CD4-positive, alpha-beta T cell treated with Interleukin-21 for 1 hour (primary cell): Measurements from ENCODE around the gene CEACAM19.
"Not testable (repeated sequence)": the region's sequence is repeated elsewhere in the genome, so short reads cannot be mapped to it uniquely, and the experiment has no call there.

Experiments used
- DNase-seq: peaks from one replicate; pipeline ENCODE4 v3.0.0-alpha.2; 2020

Gene CEACAM19

DNA sequence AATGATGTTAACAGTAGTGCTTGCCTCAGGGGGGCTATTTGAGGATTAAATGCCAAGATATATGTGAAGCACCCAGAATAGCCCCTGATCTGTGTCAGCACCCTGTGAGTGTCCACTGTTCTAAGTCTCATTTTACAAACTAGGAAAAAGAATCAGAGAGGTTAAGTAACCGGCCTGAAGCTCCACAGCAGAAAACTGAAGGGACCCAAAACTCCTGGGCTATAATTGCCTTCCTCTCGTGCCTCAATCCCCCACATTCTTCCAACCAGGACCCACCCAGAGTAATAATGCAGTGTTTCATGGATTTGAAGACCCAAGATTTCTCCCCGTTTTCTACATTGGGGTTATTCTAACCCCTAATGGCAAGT is 25.2 kb upstream of the CEACAM19 start:
- DNase-seq, result no peak

- DNase-seq, result no peak
Measured at GRCh38 chr19:44647144-44647543, 24.1 kb upstream of the CEACAM19 start.

DNA sequence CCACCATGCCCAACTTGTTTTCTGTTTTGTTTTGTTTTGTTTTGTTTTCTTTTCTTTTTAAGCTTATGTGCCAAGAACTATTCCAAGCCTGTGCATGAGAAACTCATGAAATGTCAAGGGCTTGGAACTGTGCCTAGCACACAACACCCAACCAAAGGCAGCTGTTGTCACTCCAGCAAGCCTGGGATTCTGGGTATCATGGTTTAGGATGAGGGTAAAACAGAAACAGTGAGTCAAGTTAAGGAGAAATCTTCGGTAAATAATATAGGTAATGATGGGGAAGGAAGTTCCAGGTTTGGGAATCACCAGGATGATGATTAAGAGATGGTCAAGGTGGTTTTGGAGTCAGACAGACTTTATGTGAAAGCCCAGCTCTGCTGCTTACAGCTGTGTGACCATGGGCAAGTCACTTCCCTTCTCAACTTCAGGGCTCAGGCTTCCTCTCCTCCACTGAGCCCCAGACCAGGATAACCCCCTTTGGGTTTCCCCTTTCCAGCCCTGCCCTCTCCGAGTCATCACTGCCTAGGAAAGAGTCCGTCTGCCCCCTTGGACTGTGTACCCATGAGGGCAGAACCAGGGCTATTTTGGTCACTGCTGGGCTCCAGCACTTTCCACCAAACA is 22.5 kb upstream of the CEACAM19 start:
- DNase-seq, result no peak

GRCh38 chr19:44649578-44650145 is 21.6 kb upstream of the CEACAM19 start:
- DNase-seq, result no peak

- DNase-seq, result no peak
Measured at GRCh38 chr19:44653343-44653742, 17.9 kb upstream of the CEACAM19 start.

DNA sequence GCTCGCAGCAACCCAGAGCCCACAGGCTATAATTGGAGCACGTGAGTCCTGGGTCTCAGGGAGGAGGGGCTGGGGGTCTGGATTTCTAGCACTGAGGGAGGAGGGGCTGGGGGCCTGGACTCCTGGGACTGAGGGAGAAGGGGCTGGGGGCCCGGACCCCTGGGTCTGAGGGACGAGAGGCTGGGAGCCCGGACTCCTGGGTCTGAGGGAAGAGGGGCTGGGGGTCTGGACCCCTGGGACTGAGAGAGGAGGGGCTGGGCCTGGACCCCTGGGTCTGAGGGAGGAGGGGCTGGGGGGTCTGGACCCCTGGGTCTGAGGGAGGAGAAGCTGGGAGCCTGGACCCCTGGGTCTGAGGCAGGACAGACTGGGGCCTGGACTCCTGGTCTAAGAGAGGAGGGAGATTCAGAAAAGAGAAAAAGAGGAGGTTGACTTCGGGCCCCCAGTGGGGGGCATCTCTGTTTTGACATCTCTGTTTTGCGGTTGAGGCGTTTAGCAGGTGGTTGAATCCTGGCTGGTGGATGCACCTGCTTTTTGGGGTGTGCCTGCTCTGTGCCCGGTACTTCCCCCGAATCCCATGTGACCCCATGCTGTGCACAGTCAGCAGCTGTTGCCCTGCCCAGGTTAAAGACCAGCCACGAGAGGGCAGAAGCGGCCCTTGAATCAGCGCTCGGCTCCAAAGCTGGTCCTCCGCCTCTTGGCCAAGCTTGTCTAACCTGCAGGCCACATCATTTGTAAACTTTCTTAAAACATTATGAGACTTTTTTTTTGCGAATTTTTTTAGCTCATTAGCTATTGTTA is 17.1 kb upstream of the CEACAM19 start:
- DNase-seq, result peak; percentile 79

- peak; percentile 58 for DNase-seq
Measured at GRCh38 chr19:44657211-44657921, 13.9 kb upstream of the CEACAM19 start.

DNA sequence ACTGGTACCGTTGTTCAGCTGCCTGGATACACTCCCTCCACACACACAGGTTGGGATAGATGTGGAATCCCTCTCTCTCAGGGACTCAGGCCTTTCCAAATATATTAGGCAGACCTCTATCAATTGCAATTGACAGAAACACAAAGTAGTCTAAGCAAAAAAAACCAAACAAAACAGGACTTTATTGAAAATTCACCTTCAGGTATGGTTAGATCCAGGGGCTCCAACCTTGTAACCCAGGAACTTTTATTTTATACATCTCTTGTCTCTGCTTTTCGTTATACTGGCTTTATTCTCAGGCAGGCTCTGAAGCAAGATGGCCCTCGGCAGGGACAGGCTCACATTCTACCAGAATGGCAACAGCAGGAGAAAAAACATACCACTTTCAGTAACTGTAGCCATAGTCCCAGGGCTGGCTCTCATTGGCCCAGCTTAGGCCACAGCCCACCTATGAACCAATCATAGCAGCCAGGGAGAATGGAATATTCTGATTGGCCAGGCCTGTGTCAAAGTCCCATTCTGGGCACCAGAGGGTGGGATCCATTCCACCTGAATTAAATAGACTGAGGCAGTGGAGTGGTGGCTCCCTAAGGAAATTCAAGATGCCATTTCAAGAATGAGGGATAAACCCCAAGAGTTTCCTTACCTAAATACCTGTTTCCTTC is 13.1 kb upstream of the CEACAM19 start:
- DNase-seq, result no peak

- no peak for DNase-seq
Measured at GRCh38 chr19:44660081-44660480, 11.2 kb upstream of the CEACAM19 start.

- DNase-seq, result no peak
Measured at GRCh38 chr19:44661205-44661604, 10.1 kb upstream of the CEACAM19 start.

- DNase-seq, result no peak
Measured at GRCh38 chr19:44661904-44662303, 9.4 kb upstream of the CEACAM19 start.

- DNase-seq, result no peak
Measured at GRCh38 chr19:44662691-44663385, 8.4 kb upstream of the CEACAM19 start.

DNA sequence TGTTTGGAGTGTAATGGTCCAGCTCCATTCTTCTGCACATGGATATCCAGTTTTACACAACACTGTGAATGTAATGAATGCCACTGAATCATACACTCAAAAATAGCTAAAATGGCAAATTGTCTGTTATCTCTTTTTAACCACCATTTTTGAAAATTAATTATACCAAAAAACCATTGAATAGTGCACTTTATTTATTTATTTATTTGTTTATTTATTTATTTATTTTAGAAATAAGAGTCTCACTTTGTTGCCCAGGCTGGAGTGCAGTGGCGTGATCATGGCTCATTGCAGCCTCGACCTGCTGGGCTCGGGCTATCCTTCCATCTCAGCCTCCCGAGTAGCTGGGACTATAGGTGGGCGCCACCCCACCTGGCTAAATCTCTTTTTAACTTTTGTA is 7.3 kb upstream of the CEACAM19 start:
- no peak for DNase-seq

DNA sequence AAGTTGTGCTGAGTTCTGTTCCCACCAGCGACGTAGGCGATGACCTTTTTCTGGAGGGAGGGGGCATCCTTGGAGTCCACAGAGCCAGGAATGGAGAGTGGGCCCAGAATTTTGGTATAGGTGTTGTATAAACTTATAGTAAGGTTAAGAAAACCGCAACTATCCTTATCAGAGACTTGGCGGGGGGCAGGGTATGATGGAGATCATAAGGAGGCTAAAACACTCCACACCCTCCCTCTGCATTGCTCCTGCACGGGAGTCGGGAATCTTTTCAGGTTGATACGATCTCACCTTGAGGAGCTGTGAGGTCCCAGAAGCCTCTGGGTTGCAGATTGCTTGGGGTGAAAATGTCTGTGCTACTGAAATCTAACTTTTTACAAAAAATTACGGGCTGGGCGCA is 6.3 kb upstream of the CEACAM19 start:
- DNase-seq, result no peak

DNA sequence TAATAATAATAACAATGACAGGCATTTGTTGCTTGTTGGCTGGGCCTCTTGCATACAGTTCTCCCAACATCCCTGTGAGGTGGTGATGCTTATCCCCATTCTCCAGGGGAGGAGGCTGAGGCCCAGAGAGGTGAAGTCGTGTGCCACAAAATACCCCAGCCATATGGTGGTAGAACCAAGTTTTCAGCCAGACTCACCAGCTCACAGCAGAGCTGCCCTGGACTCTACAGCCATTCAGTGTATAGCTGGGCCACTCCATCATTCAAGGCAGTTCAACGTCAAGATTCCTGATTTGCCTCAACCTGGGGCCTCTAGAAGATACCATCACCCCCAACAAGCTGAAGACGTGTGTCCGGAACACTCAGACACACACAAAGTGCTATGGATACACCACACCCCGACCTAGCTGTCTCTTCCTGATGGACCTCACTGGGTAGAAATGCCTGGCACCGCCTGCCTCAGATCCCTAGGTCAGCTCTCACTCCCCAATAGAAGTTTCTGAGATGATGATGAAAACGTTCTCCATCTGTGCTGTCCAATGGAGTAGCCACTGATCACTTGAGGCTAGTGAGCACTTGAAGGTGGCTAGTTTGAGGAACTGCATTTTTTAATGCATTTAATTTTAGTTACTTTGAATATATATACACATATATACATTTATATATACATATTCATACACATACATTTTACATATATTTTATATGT is 4.3 kb upstream of the CEACAM19 start:
- no peak for DNase-seq

DNA sequence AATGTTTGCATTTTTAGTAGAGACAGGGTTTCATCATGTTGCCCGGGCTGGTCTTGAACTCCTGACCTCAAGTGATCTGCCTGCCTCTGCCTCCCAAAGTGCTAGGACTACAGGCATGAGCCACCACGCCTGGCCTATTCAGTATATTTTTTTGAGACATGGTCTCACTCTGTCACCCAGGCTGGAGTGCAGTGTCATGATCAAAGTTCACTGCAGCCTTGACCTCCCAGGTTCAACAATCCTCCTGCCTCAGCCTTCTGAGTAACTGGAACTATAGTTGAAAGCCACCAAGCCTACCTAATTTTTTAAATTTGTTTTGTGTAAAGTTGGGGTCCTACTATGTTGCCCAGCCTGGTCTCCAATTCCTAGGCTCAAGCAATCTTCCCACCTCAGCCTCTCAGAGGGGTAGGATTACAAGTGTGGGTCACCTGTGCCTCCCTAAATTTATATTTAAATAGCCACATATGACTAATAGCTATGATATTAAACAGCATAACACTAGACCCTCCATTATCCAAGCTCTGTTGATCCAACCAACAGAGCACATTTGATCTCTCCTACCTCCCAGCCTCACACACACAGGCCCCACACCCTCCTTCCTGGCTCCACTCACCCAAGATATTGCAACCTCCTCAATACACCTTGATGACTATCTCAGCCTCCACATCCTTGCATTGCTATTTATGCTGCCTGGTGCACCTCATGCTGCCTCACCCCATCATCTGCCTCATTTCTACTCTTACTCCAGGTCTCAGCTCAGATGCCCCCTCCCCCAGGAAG is 2.1 kb upstream of the CEACAM19 start:
- DNase-seq, result no peak

- DNase-seq, result not testable (repeated sequence)
Measured at GRCh38 chr19:44670027-44670426, 1.3 kb upstream of the CEACAM19 start.

- no peak for DNase-seq
Measured at GRCh38 chr19:44672226-44672625, 944 bp downstream of the CEACAM19 start.

DNA sequence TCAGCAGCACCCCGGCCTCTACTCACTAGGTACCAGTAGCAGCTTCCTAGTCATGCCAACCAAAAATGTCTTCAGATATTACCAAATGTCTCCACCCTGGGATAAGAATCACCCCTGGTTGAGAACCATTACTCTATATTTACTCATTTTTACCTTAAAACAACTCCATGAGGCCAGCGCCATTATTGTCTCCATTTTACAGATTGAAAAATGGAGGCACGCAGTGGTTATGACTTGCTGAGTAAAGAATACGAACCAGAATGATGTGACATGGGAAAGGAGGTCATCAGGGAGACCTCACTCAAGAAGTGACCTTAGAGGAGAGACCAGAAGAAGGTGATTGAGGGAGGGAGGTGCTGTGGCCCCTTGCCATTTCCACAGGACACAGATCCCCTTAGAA is 2.2 kb downstream of the CEACAM19 start:
- no peak for DNase-seq

GRCh38 chr19:44675521-44675920 is 4.2 kb downstream of the CEACAM19 start:
- no peak for DNase-seq
